GM23338 (cell line): ENCODE results near the gene CDIPT. TPM values are rescaled to one million over a fixed set of nuclear protein-coding genes. Genes with fewer than 3 reads are reported as not detected.

Experiments used
- ATAC-seq: fragments of 200-7000 bp; cut with Tn5 transposase; 3 replicates; pipeline ENCODE4 v1.9.1; 2020
- DNase-seq: peaks from one replicate; pipeline ENCODE4 v3.0.0-alpha.2; 2015; ENCODE audit warnings: low spot score
- H2AFZ ChIP-seq: fragments of 200-600 bp; sonication (generic); 2 replicates; pipeline ENCODE4 v1.8.0; 2016; ENCODE audit warnings: antibody characterized with exemption, mild to moderate bottlenecking, moderate library complexity
- H3F3A ChIP-seq: fragments of 200-600 bp; sonication (generic); replicated peaks from 2 replicates; pipeline ENCODE4 v1.8.0; 2017; ENCODE audit warnings: antibody characterized with exemption, mixed run types, low read depth
- H3K27ac ChIP-seq: fragments of 200-600 bp; sonication (generic); 2 replicates; pipeline ENCODE4 v1.6.1; 2016; ENCODE audit warnings: low read depth
- H3K27me3 ChIP-seq: fragments of 200-600 bp; sonication (generic); 2 replicates; pipeline ENCODE4 v1.8.0; 2016; ENCODE audit warnings: mild to moderate bottlenecking, mixed run types, moderate library complexity; ENCODE audit not compliant: insufficient read depth
- H3K36me3 ChIP-seq: fragments of 200-600 bp; sonication (generic); 2 replicates; pipeline ENCODE4 v1.8.0; 2016; ENCODE audit warnings: mild to moderate bottlenecking; ENCODE audit not compliant: insufficient read depth
- H3K4me1 ChIP-seq: fragments of 200-600 bp; sonication (generic); 2 replicates; pipeline ENCODE4 v1.8.0; 2016; ENCODE audit warnings: mild to moderate bottlenecking, moderate library complexity; ENCODE audit not compliant: insufficient read depth
- H3K4me2 ChIP-seq: fragments of 200-600 bp; sonication (generic); 2 replicates; pipeline ENCODE4 v1.7.1; 2017; ENCODE audit warnings: mixed run types
- H3K4me3 ChIP-seq: fragments of 200-600 bp; sonication (generic); 2 replicates; pipeline ENCODE4 v1.6.1; 2016; ENCODE audit warnings: mixed run types
- H3K79me2 ChIP-seq: fragments of 200-600 bp; sonication (generic); replicated peaks from 2 replicates; pipeline ENCODE4 v1.8.0; 2017; ENCODE audit warnings: mild to moderate bottlenecking; ENCODE audit not compliant: insufficient read depth
- H3K9me2 ChIP-seq: fragments of 200-600 bp; sonication (generic); 2 replicates; pipeline ENCODE4 v1.8.0; 2017; ENCODE audit not compliant: insufficient read depth
- H4K20me1 ChIP-seq: fragments of 200-600 bp; sonication (generic); replicated peaks from 2 replicates; pipeline ENCODE4 v1.8.0; 2017; ENCODE audit warnings: mild to moderate bottlenecking; ENCODE audit not compliant: insufficient read depth
- H3K27ac Mint-ChIP-seq: 2 replicates; pipeline ENCODE4 v1.8.0; 2020; ENCODE audit warnings: inconsistent platforms, mild to moderate bottlenecking, moderate library complexity, mixed read lengths
- H3K27me3 Mint-ChIP-seq: 3 replicates; pipeline ENCODE4 v1.8.0; 2022; ENCODE audit warnings: low read depth, mild to moderate bottlenecking, moderate library complexity, mixed read lengths, inconsistent platforms; ENCODE audit not compliant: insufficient read depth, poor library complexity
- H3K36me3 Mint-ChIP-seq: 3 replicates; pipeline ENCODE4 v1.8.0; 2021; ENCODE audit warnings: low read depth, mild to moderate bottlenecking, inconsistent platforms, moderate library complexity, mixed read lengths
- H3K4me1 Mint-ChIP-seq: 3 replicates; pipeline ENCODE4 v1.8.0; 2020; ENCODE audit warnings: mild to moderate bottlenecking, inconsistent platforms, mixed read lengths
- H3K4me3 Mint-ChIP-seq: 3 replicates; pipeline ENCODE4 v1.8.0; 2021; ENCODE audit warnings: moderate library complexity, mild to moderate bottlenecking, inconsistent platforms, mixed read lengths
- H3K9me3 Mint-ChIP-seq: 3 replicates; pipeline ENCODE4 v1.8.0; 2020; ENCODE audit warnings: moderate library complexity, mild to moderate bottlenecking, inconsistent platforms, mixed read lengths
- CTCF ChIP-seq, 2 experiments: fragments of 200-600 bp in 1 of 2; sonication (generic) in 1 of 2; conservative IDR thresholded peaks; 2 replicates each; pipeline versions ENCODE4 v1.5.1 to v1.6.1; 2016 to 2017; ENCODE audit warnings: antibody characterized with exemption in 2 of 2, low read depth in 2 of 2, mild to moderate bottlenecking in 2 of 2, moderate library complexity in 1 of 2
- EZH2phosphoT487 ChIP-seq: fragments of 200-600 bp; sonication (generic); IDR thresholded peaks from one replicate; pipeline ENCODE4 v1.8.1; 2018; ENCODE audit warnings: antibody characterized with exemption; ENCODE audit not compliant: unreplicated experiment
- JUNB ChIP-seq: IDR thresholded peaks from one replicate; pipeline ENCODE4 v1.6.1; 2016; ENCODE audit warnings: antibody characterized with exemption; ENCODE audit not compliant: unreplicated experiment
- POLR2AphosphoS5 ChIP-seq: IDR thresholded peaks from 2 replicates; pipeline ENCODE4 v1.6.1; 2016; ENCODE audit warnings: antibody characterized with exemption, low read depth
- ZNF114 ChIP-seq: fragments of 250-450 bp; sonication (Bioruptor Pico); IDR thresholded peaks from 2 replicates; pipeline ENCODE4 v1.5.0; 2020; ENCODE audit warnings: mild to moderate bottlenecking, moderate library complexity
- polyA plus RNA-seq: library from polyadenylated mRNA; unstranded; fragments of >200 nt; fragmentation: Nextera tagmentation; extraction: Ambion mirVana; gene quantifications from 2 replicates; pipeline ENCODE4 v1.2.1, GENCODE V29; 2016
- total RNA-seq: library from RNA; depleted of rRNA; stranded (reverse); fragments of >200 nt; shearing (Covaris generic); gene quantifications from 2 replicates; pipeline ENCODE4 v1.2.3, GENCODE V29; 2014

CDIPT gene
- total and polyA plus RNA-seq, 2 experiments from 2014 or later = 36.2 to 78.1 TPM

- no peak overlapping the region for H3K27ac Mint-ChIP-seq
- 0 out of 2 replicates have a peak, but pooled peaks cover 3% of the 10 kb centered on the region for H3F3A ChIP-seq
These were observed 14.4 kb downstream of the CDIPT start for GRCh38 chr16:29848420-29849297.

GRCh38 chr16:29845656-29846055 lies 17.4 kb downstream of the CDIPT start:
- DNase-seq = no peak
- H2AFZ ChIP-seq = no peak overlapping the region
- H3K27ac Mint-ChIP-seq = no peak overlapping the region; the same call in 1 of the 2 replicates

More at GRCh38 chr16:29848420-29849297, 14.4 kb downstream of the CDIPT start:
- DNase-seq (peak; percentile 78), ATAC-seq (peak; percentile 93)
- Histone ChIP-seq H2AFZ (no peak overlapping the region), H3K4me3 (no peak overlapping the region), H3K36me3 (no peaks in the 10 kb centered on the region), H3K27me3 (no peaks in the 10 kb centered on the region), H4K20me1 (no peaks in the 10 kb centered on the region), H3K9me2 (no peaks in the 10 kb centered on the region), H3K4me1 (no peaks in the 10 kb centered on the region), H3K27ac (no peak overlapping the region), H3K79me2 (no peaks in the 10 kb centered on the region), H3K4me2 (no peak overlapping the region)
- H3K9me3 Mint-ChIP-seq = no peaks in the 10 kb centered on the region; the same call in 2 of the 3 replicates
- no peak overlapping the region for H3K4me3 Mint-ChIP-seq
- no peaks in the 10 kb centered on the region; the same call in 2 of the 3 replicates for H3K36me3 Mint-ChIP-seq
- peaks cover 13% of the 10 kb centered on the region for H3K4me1 Mint-ChIP-seq
- TF ChIP-seq POLR2AphosphoS5 (no peak), CTCF (conservative IDR thresholded peaks at IDR 0.05; ENCODE audit: low read depth in 2 of 2) (peak; percentile 89 to 98)
- peaks cover 3% of the 10 kb centered on the region for H3K27me3 Mint-ChIP-seq

More at GRCh38 chr16:29845656-29846055, 17.4 kb downstream of the CDIPT start:
- Histone ChIP-seq H3K79me2 (no peaks in the 10 kb centered on the region), H3K4me1 (no peaks in the 10 kb centered on the region), H3K27me3 (no peaks in the 10 kb centered on the region), H4K20me1 (no peaks in the 10 kb centered on the region), H3K27ac (no peak overlapping the region), H3K4me2 (no peak overlapping the region), H3F3A (0 out of 2 replicates have a peak, but pooled peaks cover under 1% of the 10 kb centered on the region), H3K9me2 (no peaks in the 10 kb centered on the region), H3K4me3 (no peak overlapping the region), H3K36me3 (no peaks in the 10 kb centered on the region)
- peaks cover 12% of the 10 kb centered on the region for H3K4me1 Mint-ChIP-seq
- TF ChIP-seq CTCF (conservative IDR thresholded peaks at IDR 0.05; ENCODE audit: low read depth in 2 of 2) (no peak), ZNF114 (no peak), JUNB (no peak), EZH2phosphoT487 (no peak)
- H3K4me3 Mint-ChIP-seq = no peak overlapping the region
- peaks cover 6% of the 10 kb centered on the region for H3K27me3 Mint-ChIP-seq
- ATAC-seq = no peak
- no peaks in the 10 kb centered on the region; the same call in 2 of the 3 replicates for H3K9me3 Mint-ChIP-seq
- no peaks in the 10 kb centered on the region; the same call in 2 of the 3 replicates for H3K36me3 Mint-ChIP-seq
